ENCODE data around the gene NBAS.

NBAS gene

DNA sequence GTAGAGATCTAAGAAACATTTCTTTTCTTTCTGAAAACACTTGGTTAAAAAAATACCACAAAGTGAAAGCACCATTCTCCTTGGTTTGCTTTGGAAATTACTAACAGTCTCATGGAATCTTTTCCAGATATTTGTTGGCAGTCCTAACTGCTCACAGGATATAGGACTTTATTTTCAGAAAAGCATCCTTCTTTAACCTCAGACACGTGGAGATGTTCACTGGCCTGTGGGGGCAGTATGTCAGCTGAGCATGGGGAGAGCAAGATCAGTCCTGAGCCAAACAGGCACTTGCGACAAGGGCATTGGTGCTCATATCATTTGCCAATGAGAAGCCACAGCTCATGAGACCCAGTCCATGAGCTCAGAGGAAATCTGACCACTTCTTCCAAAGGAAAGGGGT, 371.9 kb downstream of the NBAS start:
- Histone ChIP-seq H3K27ac (ENCODE audit: low read length, poor library complexity, severe bottlenecking) (no peak overlapping the region), H4K8ac (ENCODE audit: low read length) (no peak overlapping the region), H3K14ac (ENCODE audit: low read length in 2 of 2) (peak overlapping the region in 1 of 2 experiments; percentile 45), H3K79me1 (replicated peaks; ENCODE audit: low read length, poor library complexity, severe bottlenecking) (no peaks in the 10 kb centered on the region), H3K9me3 (ENCODE audit: control insufficient read depth, low read length) (no peaks in the 10 kb centered on the region), H2AFZ (ENCODE audit: low read depth, low read length) (no peak overlapping the region), H4K91ac (ENCODE audit: low read length) (no peak overlapping the region), H2BK5ac (ENCODE audit: low read depth, low read length, poor library complexity, severe bottlenecking) (no peak overlapping the region), H3K4me2 (ENCODE audit: low read length, poor library complexity, severe bottlenecking) (no peak overlapping the region), H3K4me1 (ENCODE audit: control insufficient read depth, insufficient read depth, low read depth, low read length) (no peaks in the 10 kb centered on the region), H3K4ac (ENCODE audit: low read depth in 1 of 2, low read length in 2 of 2) (no peak overlapping the region), H2BK15ac (ENCODE audit: low read depth, poor library complexity, severe bottlenecking) (no peak overlapping the region), H3K27me3 (ENCODE audit: control insufficient read depth in 1 of 2, insufficient read depth in 1 of 2, low read length in 2 of 2) (no peaks in the 10 kb centered on the region), H2BK12ac (ENCODE audit: low read length in 2 of 2) (no peak overlapping the region), H3K4me3 (ENCODE audit: insufficient read depth in 1 of 2, low read depth in 1 of 2, low read length in 2 of 2) (no peak overlapping the region), H2BK120ac (ENCODE audit: low read depth, low read length) (no peak overlapping the region), H2AK5ac (ENCODE audit: low read length, severe bottlenecking) (no peak overlapping the region), H3K36me3 (ENCODE audit: control insufficient read depth in 1 of 2, insufficient read depth in 2 of 2, low read depth in 1 of 2, low read length in 2 of 2) (peaks cover 11 to 43% of the 10 kb centered on the region in 2 experiments), H3K23ac (ENCODE audit: low read length in 2 of 2) (no peak overlapping the region), H3K9ac (ENCODE audit: low read length) (no peak overlapping the region), H3K18ac (ENCODE audit: low read depth in 1 of 2, low read length in 2 of 2) (no peak overlapping the region)
- no peak for DNase-seq
- 85% methylated on average over 2 of the region's 2 CpGs for WGBS

- H3K4me1 ChIP-seq (ENCODE audit: control insufficient read depth, insufficient read depth, low read depth, low read length), result no peaks in the 10 kb centered on the region
- no peak overlapping the region for H2BK5ac ChIP-seq (ENCODE audit: low read depth, low read length, poor library complexity, severe bottlenecking)
- no peak overlapping the region for H2BK12ac ChIP-seq (ENCODE audit: low read length in 2 of 2)
- no peaks in the 10 kb centered on the region for H3K27me3 ChIP-seq (ENCODE audit: control insufficient read depth in 1 of 2, insufficient read depth in 1 of 2, low read length in 2 of 2)
- H2BK15ac ChIP-seq (ENCODE audit: low read depth, poor library complexity, severe bottlenecking), result no peak overlapping the region
- WGBS, result 94% methylated on average over 2 of the region's 2 CpGs
- no peak overlapping the region for H2AK5ac ChIP-seq (ENCODE audit: low read length, severe bottlenecking)
- no peak overlapping the region for H3K4me2 ChIP-seq (ENCODE audit: low read length, poor library complexity, severe bottlenecking)
- no peak overlapping the region for H3K14ac ChIP-seq (ENCODE audit: low read length in 2 of 2)
- H3K18ac ChIP-seq (ENCODE audit: low read depth in 1 of 2, low read length in 2 of 2), result no peak overlapping the region
- H2AFZ ChIP-seq (ENCODE audit: low read depth, low read length), result no peak overlapping the region
- no peak overlapping the region for H3K23ac ChIP-seq (ENCODE audit: low read length in 2 of 2)
- H3K4me3 ChIP-seq (ENCODE audit: insufficient read depth in 1 of 2, low read depth in 1 of 2, low read length in 2 of 2), result no peak overlapping the region
- no peak overlapping the region for H4K91ac ChIP-seq (ENCODE audit: low read length)
- H2BK120ac ChIP-seq (ENCODE audit: low read depth, low read length), result no peak overlapping the region
- no peaks in the 10 kb centered on the region for H3K9me3 ChIP-seq (ENCODE audit: control insufficient read depth, low read length)
- H3K9ac ChIP-seq (ENCODE audit: low read length), result no peak overlapping the region
- no peak overlapping the region for H3K4ac ChIP-seq (ENCODE audit: low read depth in 1 of 2, low read length in 2 of 2)
- no peaks in the 10 kb centered on the region for H3K79me1 ChIP-seq (replicated peaks; ENCODE audit: low read length, poor library complexity, severe bottlenecking)
- H3K36me3 ChIP-seq (ENCODE audit: control insufficient read depth in 1 of 2, insufficient read depth in 2 of 2, low read depth in 1 of 2, low read length in 2 of 2), result peaks cover 11 to 43% of the 10 kb centered on the region in 2 experiments
- H3K27ac ChIP-seq (ENCODE audit: low read length, poor library complexity, severe bottlenecking), result no peak overlapping the region
- no peak overlapping the region for H4K8ac ChIP-seq (ENCODE audit: low read length)
- DNase-seq, result no peak
Measured at GRCh38 chr2:15187702-15188101, 373.4 kb downstream of the NBAS start.

GRCh38 chr2:15186118-15186517, 375.0 kb downstream of the NBAS start:
- peaks cover 1% of the 10 kb centered on the region for H3K79me1 ChIP-seq (replicated peaks; ENCODE audit: low read length, poor library complexity, severe bottlenecking)
- H3K4me3 ChIP-seq (ENCODE audit: insufficient read depth in 1 of 2, low read depth in 1 of 2, low read length in 2 of 2), result no peak overlapping the region
- no peak overlapping the region for H3K4ac ChIP-seq (ENCODE audit: low read depth in 1 of 2, low read length in 2 of 2)
- no peak overlapping the region for H3K18ac ChIP-seq (ENCODE audit: low read depth in 1 of 2, low read length in 2 of 2)
- H3K4me1 ChIP-seq (ENCODE audit: control insufficient read depth, insufficient read depth, low read depth, low read length), result no peaks in the 10 kb centered on the region
- WGBS, result 98% methylated on average over 2 of the region's 2 CpGs
- H4K8ac ChIP-seq (ENCODE audit: low read length), result no peak overlapping the region
- no peak overlapping the region for H3K27ac ChIP-seq (ENCODE audit: low read length, poor library complexity, severe bottlenecking)
- H3K23ac ChIP-seq (ENCODE audit: low read length in 2 of 2), result no peak overlapping the region
- no peak overlapping the region for H2AFZ ChIP-seq (ENCODE audit: low read depth, low read length)
- no peak overlapping the region for H2BK5ac ChIP-seq (ENCODE audit: low read depth, low read length, poor library complexity, severe bottlenecking)
- no peak overlapping the region for H3K4me2 ChIP-seq (ENCODE audit: low read length, poor library complexity, severe bottlenecking)
- H4K91ac ChIP-seq (ENCODE audit: low read length), result no peak overlapping the region
- H2AK5ac ChIP-seq (ENCODE audit: low read length, severe bottlenecking), result no peak overlapping the region
- no peak overlapping the region for H2BK12ac ChIP-seq (ENCODE audit: low read length in 2 of 2)
- no peak for DNase-seq
- H3K14ac ChIP-seq (ENCODE audit: low read length in 2 of 2), result no peak overlapping the region
- H3K9me3 ChIP-seq (ENCODE audit: control insufficient read depth, low read length), result no peaks in the 10 kb centered on the region
- H3K9ac ChIP-seq (ENCODE audit: low read length), result no peak overlapping the region
- no peak overlapping the region for H2BK15ac ChIP-seq (ENCODE audit: low read depth, poor library complexity, severe bottlenecking)
- H3K36me3 ChIP-seq (ENCODE audit: control insufficient read depth in 1 of 2, insufficient read depth in 2 of 2, low read depth in 1 of 2, low read length in 2 of 2), result peaks cover 16 to 46% of the 10 kb centered on the region in 2 experiments
- no peak overlapping the region for H2BK120ac ChIP-seq (ENCODE audit: low read depth, low read length)
- H3K27me3 ChIP-seq (ENCODE audit: control insufficient read depth in 1 of 2, insufficient read depth in 1 of 2, low read length in 2 of 2), result no peaks in the 10 kb centered on the region

DNA sequence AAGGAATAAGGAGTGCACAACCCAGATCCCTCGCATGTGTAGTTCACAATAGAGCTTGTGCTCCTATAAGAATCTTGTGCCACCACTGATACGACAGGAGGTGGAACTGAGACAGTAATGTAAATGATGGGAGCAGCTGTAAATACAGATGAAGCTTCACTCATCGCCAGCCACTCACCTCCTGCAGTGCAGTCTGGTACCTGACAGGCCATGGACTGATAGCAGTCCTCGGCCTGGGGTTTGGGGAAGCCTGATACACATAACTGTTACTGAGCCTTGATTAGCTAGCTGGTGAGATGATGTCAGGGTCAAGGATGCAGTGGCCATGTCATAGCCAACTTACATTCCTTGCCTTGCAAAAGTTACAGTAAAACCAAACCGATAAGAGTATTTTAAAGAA, 376.6 kb downstream of the NBAS start:
- H3K9me3 ChIP-seq (ENCODE audit: control insufficient read depth, low read length), result no peaks in the 10 kb centered on the region

More for the DNA sequence above, 376.6 kb downstream of the NBAS start:
- H3K36me3 ChIP-seq (ENCODE audit: control insufficient read depth in 1 of 2, insufficient read depth in 2 of 2, low read depth in 1 of 2, low read length in 2 of 2), result peaks cover 14 to 42% of the 10 kb centered on the region in 2 experiments
- H2BK12ac ChIP-seq (ENCODE audit: low read length in 2 of 2), result no peak overlapping the region
- no peak overlapping the region for H2BK120ac ChIP-seq (ENCODE audit: low read depth, low read length)
- no peak overlapping the region for H3K23ac ChIP-seq (ENCODE audit: low read length in 2 of 2)
- H3K4me1 ChIP-seq (ENCODE audit: control insufficient read depth, insufficient read depth, low read depth, low read length), result no peaks in the 10 kb centered on the region
- H2BK5ac ChIP-seq (ENCODE audit: low read depth, low read length, poor library complexity, severe bottlenecking), result no peak overlapping the region
- H2AK5ac ChIP-seq (ENCODE audit: low read length, severe bottlenecking), result no peak overlapping the region
- no peak for DNase-seq
- no peaks in the 10 kb centered on the region for H3K27me3 ChIP-seq (ENCODE audit: control insufficient read depth in 1 of 2, insufficient read depth in 1 of 2, low read length in 2 of 2)
- no peak overlapping the region for H2AFZ ChIP-seq (ENCODE audit: low read depth, low read length)
- H3K4me2 ChIP-seq (ENCODE audit: low read length, poor library complexity, severe bottlenecking), result no peak overlapping the region
- H3K4me3 ChIP-seq (ENCODE audit: insufficient read depth in 1 of 2, low read depth in 1 of 2, low read length in 2 of 2), result no peak overlapping the region
- no peak overlapping the region for H4K91ac ChIP-seq (ENCODE audit: low read length)
- H3K27ac ChIP-seq (ENCODE audit: low read length, poor library complexity, severe bottlenecking), result no peak overlapping the region
- H3K14ac ChIP-seq (ENCODE audit: low read length in 2 of 2), result no peak overlapping the region
- no peak overlapping the region for H3K9ac ChIP-seq (ENCODE audit: low read length)
- 94% methylated on average over 5 of the region's 5 CpGs for WGBS
- peaks cover 4% of the 10 kb centered on the region for H3K79me1 ChIP-seq (replicated peaks; ENCODE audit: low read length, poor library complexity, severe bottlenecking)
- no peak overlapping the region for H4K8ac ChIP-seq (ENCODE audit: low read length)
- H3K18ac ChIP-seq (ENCODE audit: low read depth in 1 of 2, low read length in 2 of 2), result no peak overlapping the region
- no peak overlapping the region for H3K4ac ChIP-seq (ENCODE audit: low read depth in 1 of 2, low read length in 2 of 2)
- no peak overlapping the region for H2BK15ac ChIP-seq (ENCODE audit: low read depth, poor library complexity, severe bottlenecking)
